Prostate gland (tissue), 2 donors: ENCODE data around the gene MTSS2. TPM values are rescaled to one million over a fixed set of nuclear protein-coding genes. Genes with fewer than 3 reads are reported as not detected.

ENCODE experiments used
- DNase-seq: peaks from one replicate; pipeline ENCODE4 v3.0.0-alpha.2; 2019; ENCODE audit warnings: low spot score
- H3K27ac ChIP-seq, 2 donors: fragments of 200-600 bp; sonication (generic); 2 replicates each; pipeline ENCODE4 v1.5.1; 2017 to 2019
- H3K27me3 ChIP-seq: fragments of 200-600 bp; sonication (generic); replicated peaks from 2 replicates; pipeline ENCODE4 v1.5.1; 2019; ENCODE audit not compliant: insufficient read depth
- H3K36me3 ChIP-seq, 2 donors: fragments of 200-600 bp; sonication (generic); 1 replicate in 1 of 2; 2 replicates in 1 of 2; pipeline versions ENCODE4 v1.5.1 to v1.8.1; 2017 to 2019
- H3K4me1 ChIP-seq: fragments of 200-600 bp; sonication (generic); replicated peaks from 2 replicates; pipeline ENCODE4 v1.5.1; 2019
- H3K4me3 ChIP-seq, 2 donors: fragments of 200-600 bp; sonication (generic); 2 replicates each; pipeline ENCODE4 v1.5.1; 2017 to 2019
- H3K9me3 ChIP-seq: fragments of 200-600 bp; sonication (generic); 2 replicates; pipeline ENCODE4 v1.5.1; 2017
- CTCF ChIP-seq, 4 experiments: fragments of 200-600 bp in 2 of 4; fragments of 450-650 bp in 2 of 4; sonication (generic) in 2 of 4; IDR thresholded peaks; 1 replicate in 3 of 4; 2 replicates in 1 of 4; pipeline ENCODE4 v1.5.1; 2016 to 2019; ENCODE audit warnings: antibody characterized with exemption in 4 of 4, mild to moderate bottlenecking in 2 of 4, moderate library complexity in 2 of 4
- POLR2A ChIP-seq: fragments of 450-650 bp; IDR thresholded peaks from one replicate; pipeline ENCODE4 v1.6.1; 2016; ENCODE audit warnings: antibody characterized with exemption, mild to moderate bottlenecking
- POLR2AphosphoS5 ChIP-seq: sonication (generic); formaldehyde crosslinking; IDR thresholded peaks from one replicate; pipeline ENCODE4 v1.6.1; 2017; ENCODE audit warnings: antibody characterized with exemption
- WGBS: methylation state at CpG from one replicate; pipeline ENCODE4 v1.1.5; 2018; 5-methylcytosine and 5-hydroxymethylcytosine counted together
- intact Hi-C: fragments of 100-400 bp; cut with DNase I; formaldehyde crosslinking; loops from one replicate; pipeline ENCODE4 v1.14.2; 2022
- total RNA-seq, 2 donors: library from RNA; depleted of rRNA; stranded (reverse); fragments of >200 nt; gene quantifications; one replicate each; pipeline ENCODE4 v1.1.0, GENCODE V29; 2016

The MTSS2 gene
- total RNA-seq, 2 donors from 2014 or later: 42.4 to 92.4 TPM

- Histone ChIP-seq H3K9me3 (no peaks in the 10 kb centered on the region), H3K27me3 (no peaks in the 10 kb centered on the region), H3K27ac (no peak overlapping the region), H3K36me3 (no peaks in the 10 kb centered on the region), H3K4me1 (no peaks in the 10 kb centered on the region), H3K4me3 (no peak overlapping the region)
- intact Hi-C loops: no loop called here
- DNase-seq: no peak
- 89% methylated on average over 1 of the region's 1 CpG for WGBS
- TF ChIP-seq POLR2AphosphoS5 (no peak), POLR2A (no peak), CTCF (IDR thresholded peaks at IDR 0.05) (no peak)
These were observed 43.2 kb downstream of the MTSS2 start for GRCh38 chr16:70642633-70643032.

GRCh38 chr16:70638814-70639792, 46.8 kb downstream of the MTSS2 start:
- WGBS: 67% methylated on average over 18 of the region's 18 CpGs
- Histone ChIP-seq H3K4me1 (no peaks in the 10 kb centered on the region), H3K36me3 (no peaks in the 10 kb centered on the region), H3K27ac (no peak overlapping the region), H3K27me3 (no peaks in the 10 kb centered on the region), H3K4me3 (no peak overlapping the region), H3K9me3 (no peaks in the 10 kb centered on the region)
- no peak for TF ChIP-seq POLR2A
- no peak for TF ChIP-seq POLR2AphosphoS5
- no peak for TF ChIP-seq CTCF (IDR thresholded peaks at IDR 0.05)
- no peak for DNase-seq
- intact Hi-C loops: no loop called here

Other genes with a start within 250 kb of the MTSS2 start
- 10 to 100 TPM in 1 of 2 donors, 1 to 10 TPM in 1; 8.7 to 54.5 TPM for gene ST3GAL2, start 247.0 kb downstream of the MTSS2 start, total RNA-seq
- 10 to 100 TPM; 23.0 to 33.1 TPM for gene FCSK, start 231.5 kb downstream of the MTSS2 start, total RNA-seq
- gene COG4, start 162.5 kb downstream of the MTSS2 start, total RNA-seq: 10 to 100 TPM; 34.6 to 62.0 TPM
- gene SF3B3, start 162.2 kb downstream of the MTSS2 start, total RNA-seq: 100 to 1,000 TPM in 1 of 2 donors, 10 to 100 TPM in 1; 98.4 to 138 TPM
- gene IL34, start 39.5 kb downstream of the MTSS2 start, total RNA-seq: 10 to 100 TPM in 1 of 2 donors, 1 to 10 TPM in 1; 2.9 to 16.6 TPM
- 10 to 100 TPM; 30.3 to 66.8 TPM for gene VAC14, start 115.1 kb upstream of the MTSS2 start, total RNA-seq